GM12865 (cell line): ENCODE measurements around the gene GDA.
"Not testable (repeated sequence)": the region's sequence is repeated elsewhere in the genome, so short reads cannot be mapped to it uniquely, and the experiment has no call there.

Experiments
- DNase-seq: peaks from one replicate; pipeline ENCODE4 v3.0.0; 2010; ENCODE audit warnings: low read depth
- H3K4me3 ChIP-seq: 2 replicates; pipeline ENCODE4 v1.5.1; 2011; ENCODE audit warnings: mild to moderate bottlenecking, low read depth, low read length, control low read depth
- TF ChIP-seq, protein P1 (sequence below): IDR thresholded peaks from 2 replicates; pipeline ENCODE4 v1.5.1; 2011; ENCODE audit warnings: low read length, control low read depth, low read depth, inconsistent platforms; ENCODE audit not compliant: insufficient read depth; ENCODE audit errors: missing control alignments

Gene GDA

DNA sequence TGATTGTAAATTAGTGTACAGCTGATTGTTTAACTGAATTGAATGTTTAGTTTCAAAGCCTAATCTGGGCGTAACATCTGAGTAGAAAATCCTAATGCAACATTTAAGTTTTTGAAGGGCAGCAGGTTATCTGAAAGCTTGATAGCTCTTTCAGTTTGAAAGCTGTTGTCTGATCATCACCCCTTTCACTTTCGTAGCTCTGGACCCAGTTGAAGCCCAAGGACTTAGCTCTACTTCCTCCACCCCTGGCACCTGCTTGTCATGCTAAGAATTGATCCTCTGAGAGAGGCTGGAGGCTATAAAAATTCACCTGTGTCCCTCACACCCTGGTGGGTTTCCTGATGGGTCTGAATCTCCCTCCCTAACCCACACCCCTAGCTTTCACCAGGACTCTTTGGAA, 129.7 kb downstream of the GDA start:
- no peak overlapping the region for H3K4me3 ChIP-seq
- peak; percentile 75 for DNase-seq
- TF ChIP-seq, protein P1, sequence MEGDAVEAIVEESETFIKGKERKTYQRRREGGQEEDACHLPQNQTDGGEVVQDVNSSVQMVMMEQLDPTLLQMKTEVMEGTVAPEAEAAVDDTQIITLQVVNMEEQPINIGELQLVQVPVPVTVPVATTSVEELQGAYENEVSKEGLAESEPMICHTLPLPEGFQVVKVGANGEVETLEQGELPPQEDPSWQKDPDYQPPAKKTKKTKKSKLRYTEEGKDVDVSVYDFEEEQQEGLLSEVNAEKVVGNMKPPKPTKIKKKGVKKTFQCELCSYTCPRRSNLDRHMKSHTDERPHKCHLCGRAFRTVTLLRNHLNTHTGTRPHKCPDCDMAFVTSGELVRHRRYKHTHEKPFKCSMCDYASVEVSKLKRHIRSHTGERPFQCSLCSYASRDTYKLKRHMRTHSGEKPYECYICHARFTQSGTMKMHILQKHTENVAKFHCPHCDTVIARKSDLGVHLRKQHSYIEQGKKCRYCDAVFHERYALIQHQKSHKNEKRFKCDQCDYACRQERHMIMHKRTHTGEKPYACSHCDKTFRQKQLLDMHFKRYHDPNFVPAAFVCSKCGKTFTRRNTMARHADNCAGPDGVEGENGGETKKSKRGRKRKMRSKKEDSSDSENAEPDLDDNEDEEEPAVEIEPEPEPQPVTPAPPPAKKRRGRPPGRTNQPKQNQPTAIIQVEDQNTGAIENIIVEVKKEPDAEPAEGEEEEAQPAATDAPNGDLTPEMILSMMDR: no peak

DNA sequence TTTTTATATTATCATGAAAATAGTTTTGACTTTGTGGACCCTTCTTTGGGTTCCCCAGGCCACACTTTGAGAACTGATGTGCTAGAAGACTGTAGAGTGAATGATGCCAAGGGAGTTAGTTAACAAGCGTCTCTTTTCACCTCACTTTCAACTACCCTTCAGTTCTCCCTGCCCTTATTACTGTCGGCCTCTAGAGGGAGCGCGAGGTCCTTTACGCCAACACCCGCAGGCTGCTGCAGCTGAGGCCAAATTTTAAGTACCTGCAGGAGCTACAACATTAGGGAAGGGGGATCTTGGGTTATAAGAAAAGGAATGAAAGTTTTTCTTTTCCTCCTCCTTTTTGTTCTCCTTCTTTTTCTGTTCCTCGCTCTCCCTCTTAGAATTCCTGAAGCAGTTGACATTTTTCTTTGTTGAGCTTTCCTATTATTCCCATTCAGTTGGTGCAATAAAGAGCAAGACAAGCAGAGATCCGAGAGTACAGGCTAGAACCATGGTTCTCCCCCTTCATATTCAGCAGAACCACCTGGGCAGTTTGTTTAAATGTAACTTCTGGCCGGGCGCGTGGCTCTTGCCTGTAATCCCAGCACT, 131.8 kb downstream of the GDA start:
- H3K4me3 ChIP-seq: no peak overlapping the region
- TF ChIP-seq, protein P1: peak; percentile 95
- DNase-seq: peak; percentile 87

DNA sequence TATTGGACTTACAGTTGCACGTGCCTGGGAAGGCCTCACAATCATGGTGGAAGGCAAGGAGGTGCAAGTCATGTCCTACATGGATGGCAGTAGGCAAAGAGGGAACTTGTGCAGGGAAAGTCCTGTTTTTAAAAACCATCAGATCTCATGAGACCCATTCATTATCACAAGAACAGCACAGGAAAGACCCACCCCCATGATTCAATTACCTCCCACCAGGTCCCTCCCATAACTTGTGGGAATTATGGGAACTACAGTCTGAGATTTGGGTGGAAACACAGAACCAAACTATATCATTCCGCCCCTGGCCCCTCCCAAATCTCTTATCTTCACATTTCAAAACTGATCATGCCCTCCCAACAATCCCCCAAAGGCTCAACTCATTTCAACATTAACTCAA, 140.2 kb downstream of the GDA start:
- no peak for DNase-seq
- TF ChIP-seq, protein P1: no peak
- H3K4me3 ChIP-seq: no peak overlapping the region

DNA sequence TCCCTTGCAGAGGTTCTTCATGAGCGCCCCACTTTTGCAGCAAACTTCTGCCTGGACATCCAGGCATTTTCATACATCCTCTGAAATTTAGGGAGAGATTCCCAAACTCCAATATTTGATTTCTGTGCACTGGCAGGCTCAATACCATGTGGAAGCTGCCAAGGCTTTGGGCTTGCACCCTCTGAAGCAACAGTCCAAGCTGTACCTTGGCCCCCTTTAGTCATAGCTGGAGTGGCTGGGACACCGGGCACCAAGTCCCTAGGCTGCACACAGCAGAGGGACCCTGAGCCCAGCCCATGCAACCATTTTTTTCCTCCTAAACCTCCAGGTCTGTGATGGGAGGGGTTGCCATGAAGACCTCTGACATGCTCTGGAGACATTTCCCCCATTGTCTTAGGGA, 141.1 kb downstream of the GDA start:
- DNase-seq: no peak
- no peak overlapping the region for H3K4me3 ChIP-seq
- TF ChIP-seq, protein P1: no peak

DNA sequence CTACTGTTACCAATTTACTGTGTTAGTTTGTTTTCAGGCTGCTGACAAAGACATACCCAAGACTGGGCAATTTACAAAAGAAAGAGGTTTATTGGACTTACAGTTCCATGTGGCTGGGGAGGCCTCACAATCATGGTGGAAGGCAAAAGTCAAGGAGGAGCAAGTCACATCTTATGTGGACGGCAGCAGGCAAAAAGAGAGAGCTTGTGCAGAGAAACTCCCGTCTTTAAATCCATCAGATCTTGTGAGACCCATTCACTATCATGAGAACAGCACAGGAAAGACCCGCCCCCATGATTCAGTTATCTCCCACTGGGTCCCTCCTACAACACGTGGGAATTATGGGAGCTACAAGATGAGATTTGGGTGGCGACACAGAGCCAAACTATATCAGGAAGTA, 142.3 kb downstream of the GDA start:
- not testable (repeated sequence) for DNase-seq, H3K4me3 ChIP-seq

DNA sequence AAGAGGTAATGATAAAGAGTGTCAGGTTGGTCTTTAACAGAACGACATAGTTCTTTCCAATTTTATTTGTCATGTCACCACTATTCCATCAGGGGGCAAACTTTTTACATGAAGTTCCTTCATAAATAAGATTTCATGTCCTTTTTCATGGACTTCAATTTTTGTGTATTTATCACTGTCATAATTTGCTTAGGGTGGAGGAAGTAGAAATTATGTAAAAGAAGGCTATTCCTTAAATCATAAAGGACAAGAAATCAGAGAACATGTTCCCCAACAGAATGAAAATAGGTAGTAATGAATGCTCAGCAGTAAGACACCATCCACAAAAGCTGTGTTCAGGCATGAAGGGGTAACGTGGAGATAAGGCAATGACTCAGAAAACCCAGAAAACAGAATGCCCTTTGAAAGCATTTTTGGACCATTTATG, 143.0 kb downstream of the GDA start:
- no peak overlapping the region for H3K4me3 ChIP-seq
- peak; percentile 46 for DNase-seq
- TF ChIP-seq, protein P1: peak; percentile 31

DNA sequence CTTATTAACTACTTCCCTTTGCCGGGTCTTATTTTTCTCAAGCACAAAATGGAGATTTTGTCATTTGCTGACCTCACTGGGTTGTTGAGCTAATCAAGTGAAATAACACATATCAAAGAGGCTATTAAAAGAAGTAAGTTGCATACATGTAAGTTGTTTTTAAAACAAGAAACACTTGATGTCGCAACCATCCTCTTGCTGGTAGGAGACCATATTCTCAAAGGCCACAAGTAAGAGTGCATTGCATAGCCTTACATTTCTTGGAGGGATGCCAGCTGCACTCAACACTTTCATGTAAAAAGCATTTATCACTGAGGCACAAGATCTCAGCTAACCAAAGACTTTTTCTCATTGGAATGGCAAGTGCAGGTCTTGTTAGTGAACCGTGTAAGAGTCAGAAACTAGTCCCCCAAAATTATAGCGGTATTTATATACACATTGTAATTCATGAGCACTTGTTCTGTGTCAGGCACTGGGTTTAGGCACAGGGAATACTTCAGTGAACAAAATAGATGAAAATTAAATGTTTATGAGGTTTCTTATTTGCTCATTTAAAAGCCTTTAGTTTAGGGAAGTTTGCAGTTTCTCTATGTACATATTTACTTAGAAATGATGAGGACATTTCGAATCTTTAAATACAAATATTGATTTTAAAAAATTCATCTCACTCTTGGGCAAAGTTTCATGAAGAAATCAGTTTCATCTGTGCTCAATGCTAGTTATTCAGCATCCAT, 143.8 kb downstream of the GDA start:
- TF ChIP-seq, protein P1: no peak
- DNase-seq: peak; percentile 31
- H3K4me3 ChIP-seq: no peak overlapping the region
